A673 (cell line): ENCODE results near the gene GAMT. TPM values are rescaled to one million over a fixed set of nuclear protein-coding genes. Genes with fewer than 3 reads are reported as not detected.
A peak's percentile ranks its signal among the peaks of the same experiment; 100 is the strongest.

ENCODE experiments used
- BruUV-seq: library from RNA; stranded (reverse); fragments of 400-500 nt; replicated peaks from 2 replicates; lab custom pipeline; 2021; lab: Mats Ljungman, UMichigan
- CTCF ChIA-PET: fragments of 300-600 bp; sonication (Branson Sonifier 250); formaldehyde crosslinking; loops from one replicate; lab custom pipeline; 2022; ENCODE audit warnings: antibody characterized with exemption; lab: Charles Lee
- POLR2A ChIA-PET: fragments of 300-600 bp; sonication (Branson Sonifier 250); formaldehyde crosslinking; loops from one replicate; lab custom pipeline; 2022; ENCODE audit warnings: antibody characterized with exemption; ENCODE audit not compliant: low non-redundant PET; lab: Charles Lee
- DNase-seq: peaks from one replicate; pipeline ENCODE4 v3.0.0-alpha.2; 2015; ENCODE audit warnings: low spot score
- H3K27ac ChIP-seq: fragments of 200-600 bp; sonication (generic); 2 replicates; pipeline ENCODE4 v1.5.1; 2016; ENCODE audit warnings: mixed run types, low read depth, mild to moderate bottlenecking, mixed read lengths, antibody characterized with exemption, low read length; ENCODE audit not compliant: poor library complexity, severe bottlenecking
- H3K27me3 ChIP-seq: fragments of 200-600 bp; sonication (generic); replicated peaks from 2 replicates; pipeline ENCODE4 v1.6.1; 2017; ENCODE audit warnings: mixed run types, low read depth, mild to moderate bottlenecking, mixed read lengths, antibody characterized with exemption, low read length; ENCODE audit not compliant: insufficient read depth, poor library complexity
- H3K36me3 ChIP-seq: fragments of 200-600 bp; sonication (generic); 2 replicates; pipeline ENCODE4 v1.6.1; 2016; ENCODE audit warnings: mixed run types, mild to moderate bottlenecking, mixed read lengths, antibody characterized with exemption, low read length; ENCODE audit not compliant: insufficient read depth, poor library complexity, severe bottlenecking
- H3K4me1 ChIP-seq: fragments of 200-600 bp; sonication (generic); 2 replicates; pipeline ENCODE4 v1.6.1; 2017; ENCODE audit warnings: mixed run types, mild to moderate bottlenecking, mixed read lengths, antibody characterized with exemption, low read length; ENCODE audit not compliant: insufficient read depth, poor library complexity, severe bottlenecking
- H3K4me3 ChIP-seq: fragments of 200-600 bp; sonication (generic); 2 replicates; pipeline ENCODE4 v1.5.1; 2016; ENCODE audit warnings: low read depth, mixed run types, mild to moderate bottlenecking, mixed read lengths, low read length; ENCODE audit not compliant: poor library complexity, severe bottlenecking
- H3K9me3 ChIP-seq: fragments of 200-600 bp; sonication (generic); 2 replicates; pipeline ENCODE4 v1.6.1; 2016; ENCODE audit warnings: mixed run types, low read depth, mild to moderate bottlenecking, mixed read lengths, antibody characterized with exemption, low read length; ENCODE audit not compliant: poor library complexity, severe bottlenecking
- EZH2 ChIP-seq: fragments of 200-600 bp; sonication (generic); IDR thresholded peaks from 2 replicates; pipeline ENCODE4 v1.6.1; 2017; ENCODE audit warnings: borderline replicate concordance, low read depth, mild to moderate bottlenecking, mixed read lengths, antibody characterized with exemption, low read length; ENCODE audit not compliant: poor library complexity, severe bottlenecking
- intact Hi-C: fragments of 100-400 bp; cut with micrococcal nuclease; formaldehyde crosslinking; loops from one replicate; pipeline ENCODE4 v1.10.0; 2022; ENCODE audit not compliant: unreplicated experiment
- total RNA-seq: library from RNA; stranded (reverse); gene quantifications from 2 replicates; pipeline ENCODE4 v1.2.3, GENCODE V29; 2021
- TF ChIP-seq, protein P1 (sequence below): fragments of 300-800, 200-600 bp; sonication (generic); conservative IDR thresholded peaks from 2 replicates; pipeline ENCODE4 v1.5.1; 2017; ENCODE audit warnings: low read depth, mild to moderate bottlenecking, antibody characterized with exemption, low read length, moderate library complexity, mixed read lengths

The GAMT gene
- total RNA-seq, 1 experiment from 2014 or later: 18.8 TPM

DNA sequence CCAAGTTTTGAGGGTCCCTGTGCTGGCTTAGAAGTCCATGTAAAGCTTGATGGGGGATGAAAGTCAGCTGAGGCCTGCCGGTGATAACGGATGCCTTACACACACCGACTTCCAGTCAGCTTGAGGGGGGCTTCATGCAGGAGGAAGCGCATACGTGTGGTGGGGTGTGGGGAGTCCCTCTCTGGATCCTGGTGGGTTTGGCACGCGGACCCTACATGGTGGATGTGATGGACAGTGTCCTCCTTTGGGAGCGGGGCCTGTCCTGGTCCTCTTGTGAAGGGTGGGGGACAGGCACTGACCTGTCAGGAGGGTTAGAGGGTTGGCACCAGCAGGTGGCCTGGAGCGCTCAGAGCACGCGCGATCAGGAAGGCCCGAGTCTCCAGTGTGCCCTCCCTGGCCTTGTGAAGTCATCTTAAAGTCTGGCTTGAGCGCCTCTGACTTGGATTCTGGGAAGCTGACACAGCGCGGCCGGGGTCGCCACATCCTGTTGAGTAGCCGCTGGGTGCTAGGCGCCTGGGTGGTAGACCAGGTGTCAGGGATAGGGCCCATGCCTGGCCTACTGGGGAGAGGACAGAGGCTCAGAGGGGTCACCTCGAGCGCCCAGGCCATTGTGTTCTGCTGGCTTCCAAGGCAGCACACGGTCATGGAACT lies 8.9 kb upstream of the GAMT start:
- intact Hi-C loops: no loop called here
- DNase-seq: no peak
- TF ChIP-seq, protein P1, sequence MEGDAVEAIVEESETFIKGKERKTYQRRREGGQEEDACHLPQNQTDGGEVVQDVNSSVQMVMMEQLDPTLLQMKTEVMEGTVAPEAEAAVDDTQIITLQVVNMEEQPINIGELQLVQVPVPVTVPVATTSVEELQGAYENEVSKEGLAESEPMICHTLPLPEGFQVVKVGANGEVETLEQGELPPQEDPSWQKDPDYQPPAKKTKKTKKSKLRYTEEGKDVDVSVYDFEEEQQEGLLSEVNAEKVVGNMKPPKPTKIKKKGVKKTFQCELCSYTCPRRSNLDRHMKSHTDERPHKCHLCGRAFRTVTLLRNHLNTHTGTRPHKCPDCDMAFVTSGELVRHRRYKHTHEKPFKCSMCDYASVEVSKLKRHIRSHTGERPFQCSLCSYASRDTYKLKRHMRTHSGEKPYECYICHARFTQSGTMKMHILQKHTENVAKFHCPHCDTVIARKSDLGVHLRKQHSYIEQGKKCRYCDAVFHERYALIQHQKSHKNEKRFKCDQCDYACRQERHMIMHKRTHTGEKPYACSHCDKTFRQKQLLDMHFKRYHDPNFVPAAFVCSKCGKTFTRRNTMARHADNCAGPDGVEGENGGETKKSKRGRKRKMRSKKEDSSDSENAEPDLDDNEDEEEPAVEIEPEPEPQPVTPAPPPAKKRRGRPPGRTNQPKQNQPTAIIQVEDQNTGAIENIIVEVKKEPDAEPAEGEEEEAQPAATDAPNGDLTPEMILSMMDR: no peak
- TF ChIP-seq EZH2: no peak
- Histone ChIP-seq H3K36me3 (peaks cover 29% of the 10 kb centered on the region), H3K27ac (peak overlapping the region; percentile 54), H3K9me3 (no peaks in the 10 kb centered on the region), H3K4me3 (no peak overlapping the region), H3K27me3 (no peaks in the 10 kb centered on the region), H3K4me1 (peaks cover 27% of the 10 kb centered on the region)
- POLR2A ChIA-PET: no interaction called here
- CTCF ChIA-PET: no interaction called here
- BruUV-seq: TSS peak; percentile 8

DNA sequence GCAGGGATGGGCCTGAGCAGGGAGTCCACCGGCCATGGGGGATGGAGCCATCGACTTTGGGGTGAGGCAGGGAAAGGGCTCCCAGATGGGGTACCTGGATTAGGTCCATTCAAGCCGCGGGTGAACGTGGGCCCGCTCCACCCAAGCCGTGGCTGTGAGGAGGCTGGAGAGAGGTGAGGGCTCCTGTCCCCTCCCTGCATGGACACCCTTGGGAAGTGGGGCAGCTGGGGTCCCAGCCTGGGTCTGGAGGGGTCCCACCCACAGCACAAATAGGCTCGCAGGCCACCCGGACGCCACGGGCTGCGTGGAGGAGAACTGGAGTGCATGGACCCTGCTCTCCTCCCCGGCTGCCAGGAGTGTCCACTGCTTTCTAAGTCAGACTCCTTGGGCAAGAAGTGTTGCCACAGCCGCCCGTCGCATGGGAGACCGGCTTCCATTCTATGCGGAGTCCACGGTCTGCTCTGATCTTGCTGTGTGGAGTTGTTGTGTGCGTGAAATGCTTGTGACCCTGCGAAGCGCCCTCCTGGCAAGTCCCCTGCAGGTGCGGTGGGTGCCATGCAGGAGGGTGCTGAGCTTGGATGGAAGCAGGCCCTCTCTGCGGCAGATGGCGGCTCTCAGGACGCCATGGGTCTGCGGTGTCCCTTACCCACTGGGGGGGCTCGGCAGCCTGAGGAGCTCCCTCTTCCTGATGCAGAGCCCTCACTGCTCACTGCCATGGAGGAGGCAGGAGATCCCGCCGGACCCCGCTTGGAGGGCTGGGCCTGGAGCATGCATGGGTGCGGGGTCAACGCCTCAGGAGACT lies 8.1 kb upstream of the GAMT start:
- Histone ChIP-seq H3K9me3 (no peaks in the 10 kb centered on the region), H3K4me1 (peaks cover 22% of the 10 kb centered on the region), H3K27ac (peak overlapping the region; percentile 98), H3K4me3 (peak overlapping the region; percentile 97), H3K36me3 (peaks cover 29% of the 10 kb centered on the region), H3K27me3 (no peaks in the 10 kb centered on the region)
- CTCF ChIA-PET: no interaction called here
- POLR2A ChIA-PET: interaction anchor here (0.7 kb wide), 1 partner anchor 136 kb away, joined by 3 read pairs; no protein-coding TSS in a partner anchor
- TF ChIP-seq, protein P1: no peak
- TF ChIP-seq EZH2: no peak
- DNase-seq: no peak
- intact Hi-C loops: no loop called here
- no TSS peak for BruUV-seq

DNA sequence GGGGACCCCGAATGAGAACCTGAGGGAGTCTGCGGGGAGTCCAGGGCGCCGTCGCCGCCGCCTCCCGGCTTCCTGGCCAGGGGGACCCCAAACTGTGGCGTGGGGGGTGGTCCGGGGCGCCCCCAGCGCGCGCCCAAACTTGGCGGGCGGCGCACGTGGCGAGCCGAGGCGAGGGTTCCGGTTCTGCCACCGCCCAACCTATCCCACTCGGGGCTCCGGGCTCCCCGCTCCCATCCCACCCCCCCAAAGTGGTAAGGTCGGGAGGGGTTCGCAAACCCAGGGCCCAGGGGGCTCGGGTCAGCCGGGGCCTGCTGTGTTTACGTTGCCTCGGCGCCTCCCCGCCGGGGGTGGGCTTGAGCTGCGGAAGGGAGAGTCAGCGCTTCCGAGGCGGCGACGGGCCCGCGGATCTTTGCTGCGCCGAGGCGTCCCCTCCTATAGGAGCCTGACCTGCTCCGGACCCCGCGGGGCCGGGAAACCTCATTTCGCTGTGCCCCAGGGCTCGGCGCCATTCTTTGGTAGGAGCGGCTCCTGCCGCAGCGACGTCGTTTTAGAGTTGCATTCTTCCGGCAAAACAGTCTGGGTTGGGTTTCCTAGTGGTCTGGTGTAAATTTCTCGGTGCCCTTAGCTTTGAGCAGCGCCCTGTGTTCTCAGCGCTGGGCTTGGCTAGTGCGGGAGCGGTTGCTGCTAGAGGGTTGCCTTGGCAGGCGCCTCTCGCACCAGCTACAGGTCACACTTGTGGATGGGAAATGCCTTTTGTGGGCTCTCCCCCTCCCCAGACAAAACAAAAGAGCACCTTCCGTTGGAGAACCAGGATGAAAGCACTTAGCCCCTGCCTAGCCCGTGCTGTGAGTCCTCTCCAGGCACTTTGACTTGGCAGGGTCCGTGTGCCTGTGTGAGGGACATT lies 7.2 kb upstream of the GAMT start:
- Histone ChIP-seq H3K4me1 (peaks cover 22% of the 10 kb centered on the region), H3K27ac (peak overlapping the region; percentile 98), H3K4me3 (peak overlapping the region; percentile 97), H3K27me3 (no peaks in the 10 kb centered on the region), H3K36me3 (peaks cover 29% of the 10 kb centered on the region), H3K9me3 (no peaks in the 10 kb centered on the region)
- DNase-seq: peak; percentile 52
- ChIA-PET CTCF (interaction anchor here (0.6 kb wide), 1 partner anchor 456 kb away, joined by 8 read pairs; no protein-coding TSS in a partner anchor), POLR2A (interaction anchor here (0.7 to 0.9 kb wide), 2 partner anchors 28 to 135 kb away, joined by 3 to 13 read pairs; no protein-coding TSS in a partner anchor)
- TF ChIP-seq, protein P1: no peak
- no peak for TF ChIP-seq EZH2
- intact Hi-C loops: no loop called here
- TSS peak; percentile 37 for BruUV-seq
